ENCODE measurements around the gene FAT4. TPM values are rescaled to one million over a fixed set of nuclear protein-coding genes. Genes with fewer than 3 reads are reported as not detected.

FAT4 gene
- total RNA-seq, 1 donor from 2014 or later: 16.8 TPM

DNA sequence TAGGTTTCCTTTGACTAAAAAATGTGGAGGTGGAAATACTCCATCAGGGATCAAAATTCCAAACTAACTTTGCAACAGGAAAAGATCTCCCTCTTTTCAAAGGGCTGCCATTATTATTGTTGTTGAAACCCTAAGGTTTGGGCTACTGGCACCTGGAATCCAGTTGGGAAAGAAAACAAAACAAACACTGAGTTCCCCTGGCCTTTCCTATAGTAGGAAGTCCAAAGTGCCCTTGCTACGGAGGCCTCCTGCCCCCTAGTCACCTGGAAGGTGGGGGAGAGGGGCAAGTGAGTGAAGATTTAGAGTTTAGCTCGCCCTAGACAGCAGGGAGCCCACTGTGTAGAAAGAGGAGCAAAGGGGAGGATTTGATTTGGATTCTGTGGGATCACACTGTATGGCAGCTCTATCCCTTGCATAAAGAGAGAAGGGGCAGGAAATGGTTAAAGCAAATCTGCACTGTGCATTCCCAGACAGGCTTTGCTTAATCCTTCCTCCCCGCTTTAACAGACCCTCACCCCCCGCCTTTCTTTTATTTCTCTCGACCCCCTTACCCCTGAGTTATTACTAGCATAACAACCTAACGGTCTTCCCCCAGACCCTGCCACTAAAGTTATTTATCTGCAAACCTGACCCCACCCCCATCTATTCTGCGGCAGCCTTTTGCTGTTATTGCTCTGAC lies 627 bp upstream of the FAT4 start:
- H3K4me1 ChIP-seq: peaks cover 0 to 10% of the 10 kb centered on the region in 2 donors
- no peaks in the 10 kb centered on the region for H3K36me3 ChIP-seq
- H3K27ac ChIP-seq: peak overlapping the region; percentile 73 to 96
- intact Hi-C loops (cut with DNase I): loop anchor here (1.0 to 5.0 kb wide), 3 partner anchors 75 to 1288 kb away; no protein-coding TSS in a partner anchor
- peak overlapping the region; percentile 87 to 97 for H3K4me3 ChIP-seq
- H3K9me3 ChIP-seq: no peaks in the 10 kb centered on the region
- no peak for DNase-seq (ENCODE audit: low spot score in 2 of 2)
- no peaks in the 10 kb centered on the region for H3K27me3 ChIP-seq
- TF ChIP-seq, protein P1, sequence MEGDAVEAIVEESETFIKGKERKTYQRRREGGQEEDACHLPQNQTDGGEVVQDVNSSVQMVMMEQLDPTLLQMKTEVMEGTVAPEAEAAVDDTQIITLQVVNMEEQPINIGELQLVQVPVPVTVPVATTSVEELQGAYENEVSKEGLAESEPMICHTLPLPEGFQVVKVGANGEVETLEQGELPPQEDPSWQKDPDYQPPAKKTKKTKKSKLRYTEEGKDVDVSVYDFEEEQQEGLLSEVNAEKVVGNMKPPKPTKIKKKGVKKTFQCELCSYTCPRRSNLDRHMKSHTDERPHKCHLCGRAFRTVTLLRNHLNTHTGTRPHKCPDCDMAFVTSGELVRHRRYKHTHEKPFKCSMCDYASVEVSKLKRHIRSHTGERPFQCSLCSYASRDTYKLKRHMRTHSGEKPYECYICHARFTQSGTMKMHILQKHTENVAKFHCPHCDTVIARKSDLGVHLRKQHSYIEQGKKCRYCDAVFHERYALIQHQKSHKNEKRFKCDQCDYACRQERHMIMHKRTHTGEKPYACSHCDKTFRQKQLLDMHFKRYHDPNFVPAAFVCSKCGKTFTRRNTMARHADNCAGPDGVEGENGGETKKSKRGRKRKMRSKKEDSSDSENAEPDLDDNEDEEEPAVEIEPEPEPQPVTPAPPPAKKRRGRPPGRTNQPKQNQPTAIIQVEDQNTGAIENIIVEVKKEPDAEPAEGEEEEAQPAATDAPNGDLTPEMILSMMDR (IDR thresholded peaks at IDR 0.05): no peak

GRCh38 chr4:125315576-125316400 lies 1.0 kb downstream of the FAT4 start:
- Histone ChIP-seq H3K4me3 (peak overlapping the region; percentile 87 to 97), H3K27ac (peak overlapping the region; percentile 96), H3K4me1 (peaks cover 0 to 12% of the 10 kb centered on the region in 2 donors), H3K36me3 (no peaks in the 10 kb centered on the region), H3K27me3 (no peaks in the 10 kb centered on the region), H3K9me3 (no peaks in the 10 kb centered on the region)
- intact Hi-C loops (cut with DNase I): loop anchor here (2.0 to 5.0 kb wide), 3 partner anchors 53 to 682 kb away; no protein-coding TSS in a partner anchor
- TF ChIP-seq, protein P1 (IDR thresholded peaks at IDR 0.05): peak in 2 of 3 experiments; percentile 30 to 33
- peak in 1 of 2 donors; percentile 66 for DNase-seq (ENCODE audit: low spot score in 2 of 2)

DNA sequence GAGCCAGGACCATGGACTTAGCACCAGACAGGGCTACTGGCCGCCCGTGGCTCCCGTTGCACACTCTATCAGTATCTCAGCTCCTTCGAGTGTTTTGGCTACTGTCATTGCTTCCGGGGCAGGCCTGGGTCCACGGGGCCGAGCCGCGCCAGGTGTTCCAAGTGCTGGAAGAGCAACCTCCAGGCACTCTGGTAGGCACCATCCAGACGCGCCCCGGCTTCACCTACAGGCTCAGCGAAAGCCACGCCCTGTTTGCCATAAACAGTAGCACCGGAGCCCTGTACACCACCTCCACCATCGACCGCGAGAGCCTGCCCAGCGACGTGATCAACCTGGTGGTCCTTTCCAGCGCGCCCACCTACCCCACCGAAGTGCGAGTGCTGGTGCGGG lies 1.6 kb downstream of the FAT4 start:
- H3K4me1 ChIP-seq: peaks cover 0 to 18% of the 10 kb centered on the region in 2 donors
- H3K36me3 ChIP-seq: no peaks in the 10 kb centered on the region
- no peaks in the 10 kb centered on the region for H3K9me3 ChIP-seq
- TF ChIP-seq, protein P1 (IDR thresholded peaks at IDR 0.05): no peak
- peak in 1 of 2 donors; percentile 70 for DNase-seq (ENCODE audit: low spot score in 2 of 2)
- no peaks in the 10 kb centered on the region for H3K27me3 ChIP-seq
- intact Hi-C loops (cut with DNase I): loop anchor here (2.0 to 5.0 kb wide), 2 partner anchors 52 to 681 kb away; no protein-coding TSS in a partner anchor
- H3K27ac ChIP-seq: peak overlapping the region; percentile 96
- H3K4me3 ChIP-seq: peak overlapping the region; percentile 87 to 97

DNA sequence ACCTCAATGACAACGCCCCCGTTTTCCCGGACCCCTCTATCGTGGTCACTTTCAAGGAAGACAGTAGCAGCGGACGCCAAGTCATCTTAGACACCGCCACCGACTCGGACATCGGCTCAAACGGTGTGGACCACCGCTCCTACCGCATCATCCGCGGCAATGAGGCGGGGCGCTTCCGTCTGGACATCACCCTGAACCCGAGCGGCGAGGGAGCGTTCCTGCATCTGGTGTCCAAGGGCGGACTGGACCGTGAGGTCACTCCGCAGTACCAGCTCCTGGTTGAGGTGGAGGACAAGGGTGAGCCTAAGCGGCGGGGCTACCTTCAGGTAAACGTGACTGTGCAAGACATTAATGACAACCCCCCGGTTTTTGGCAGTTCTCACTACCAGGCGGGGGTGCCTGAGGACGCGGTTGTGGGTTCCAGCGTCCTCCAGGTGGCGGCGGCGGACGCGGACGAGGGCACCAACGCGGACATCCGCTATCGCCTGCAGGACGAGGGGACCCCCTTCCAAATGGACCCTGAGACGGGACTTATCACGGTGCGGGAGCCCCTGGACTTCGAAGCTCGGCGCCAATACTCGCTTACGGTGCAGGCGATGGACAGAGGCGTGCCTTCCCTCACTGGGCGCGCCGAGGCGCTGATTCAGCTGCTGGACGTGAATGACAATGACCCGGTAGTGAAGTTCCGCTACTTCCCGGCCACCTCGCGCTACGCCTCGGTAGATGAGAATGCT lies 2.2 kb downstream of the FAT4 start:
- H3K36me3 ChIP-seq: no peaks in the 10 kb centered on the region
- H3K4me3 ChIP-seq: peak overlapping the region; percentile 87 to 97
- peak in 1 of 2 donors; percentile 74 for DNase-seq (ENCODE audit: low spot score in 2 of 2)
- H3K4me1 ChIP-seq: peaks cover 0 to 21% of the 10 kb centered on the region in 2 donors
- peak overlapping the region; percentile 96 for H3K27ac ChIP-seq
- H3K9me3 ChIP-seq: no peaks in the 10 kb centered on the region
- TF ChIP-seq, protein P1 (IDR thresholded peaks at IDR 0.05): peak in 1 of 3 experiments; percentile 20
- no peaks in the 10 kb centered on the region for H3K27me3 ChIP-seq
- intact Hi-C loops (cut with DNase I): loop anchor here (2.0 to 5.0 kb wide), 2 partner anchors 52 to 680 kb away; no protein-coding TSS in a partner anchor

DNA sequence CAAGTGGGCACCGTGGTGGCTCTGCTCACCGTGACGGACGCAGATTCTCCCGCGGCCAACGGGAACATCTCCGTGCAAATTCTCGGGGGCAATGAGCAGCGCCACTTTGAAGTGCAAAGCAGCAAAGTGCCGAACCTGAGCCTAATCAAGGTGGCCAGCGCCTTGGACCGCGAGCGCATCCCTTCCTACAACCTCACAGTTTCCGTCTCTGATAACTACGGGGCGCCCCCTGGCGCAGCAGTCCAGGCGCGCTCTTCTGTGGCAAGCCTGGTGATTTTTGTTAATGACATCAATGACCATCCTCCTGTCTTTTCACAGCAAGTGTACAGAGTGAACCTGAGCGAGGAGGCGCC lies 2.7 kb downstream of the FAT4 start:
- no peaks in the 10 kb centered on the region for H3K36me3 ChIP-seq
- intact Hi-C loops (cut with DNase I): loop anchor here (2.0 to 5.0 kb wide), 2 partner anchors 51 to 680 kb away; no protein-coding TSS in a partner anchor
- peaks cover 0 to 21% of the 10 kb centered on the region in 2 donors for H3K4me1 ChIP-seq
- peak in 1 of 2 donors; percentile 69 for DNase-seq (ENCODE audit: low spot score in 2 of 2)
- TF ChIP-seq, protein P1 (IDR thresholded peaks at IDR 0.05): peak in 2 of 3 experiments; percentile 51 to 57
- H3K27ac ChIP-seq: peak overlapping the region; percentile 96
- H3K27me3 ChIP-seq: no peaks in the 10 kb centered on the region
- H3K9me3 ChIP-seq: no peaks in the 10 kb centered on the region
- peak overlapping the region; percentile 87 to 97 for H3K4me3 ChIP-seq
